Measurements from ENCODE around the gene NLRC3. TPM values are rescaled to one million over a fixed set of nuclear protein-coding genes. Genes with fewer than 3 reads are reported as not detected.

Gene NLRC3
- total and polyA plus RNA-seq, 4 donors: 0.35 to 2.2 (median 1.0) TPM

- H3K4me1 ChIP-seq (ENCODE audit: control insufficient read depth in 4 of 4, insufficient read depth in 4 of 4, low read length in 3 of 4): no peaks in the 10 kb centered on the region
- no peak overlapping the region for H3K4me3 ChIP-seq (ENCODE audit: low read depth in 1 of 3, low read length in 3 of 3)
- WGBS: 99% methylated on average over 2 of the region's 2 CpGs
- H3K27me3 ChIP-seq (ENCODE audit: control insufficient read depth in 4 of 4, insufficient read depth in 4 of 4, low read length in 3 of 4): no peaks in the 10 kb centered on the region
- no peak overlapping the region for H3K27ac ChIP-seq (ENCODE audit: low read depth in 1 of 2, low read length in 2 of 2)
- H3K9ac ChIP-seq (ENCODE audit: low read depth in 1 of 2, low read length in 2 of 2): no peak overlapping the region
- no peak for TF ChIP-seq GABPA (IDR thresholded peaks at IDR 0.05 in 1 of 2, conservative IDR thresholded peaks at IDR 0.05 in 1 of 2)
- no peak for TF ChIP-seq YY1 (IDR thresholded peaks at IDR 0.05)
- TF ChIP-seq MAX (IDR thresholded peaks at IDR 0.05): no peak
- TF ChIP-seq NR2F2 (IDR thresholded peaks at IDR 0.05): no peak
- no peak for TF ChIP-seq SP1 (IDR thresholded peaks at IDR 0.05)
- TF ChIP-seq FOXA1 (IDR thresholded peaks at IDR 0.05): no peak
- no peak for TF ChIP-seq CTCF (IDR thresholded peaks at IDR 0.05; ENCODE audit: low read depth, low read length, missing input control)
- no peak for TF ChIP-seq HNF4G (IDR thresholded peaks at IDR 0.05)
- TF ChIP-seq JUND (IDR thresholded peaks at IDR 0.05): no peak
- TF ChIP-seq RAD21 (IDR thresholded peaks at IDR 0.05): no peak
- no peak for TF ChIP-seq ZBTB33 (IDR thresholded peaks at IDR 0.05)
- TF ChIP-seq RXRA (IDR thresholded peaks at IDR 0.05): no peak
- no peaks in the 10 kb centered on the region for H3K36me3 ChIP-seq (ENCODE audit: control insufficient read depth in 4 of 4, insufficient read depth in 3 of 4, low read depth in 1 of 4, low read length in 3 of 4)
- no peak for DNase-seq (ENCODE audit: low spot score)
- no peaks in the 10 kb centered on the region for H3K9me3 ChIP-seq (ENCODE audit: control insufficient read depth in 4 of 4, low read length in 3 of 4)
Measured at GRCh38 chr16:3549906-3550305, 27.3 kb downstream of the NLRC3 start.

- H3K4me3 ChIP-seq (ENCODE audit: low read depth in 1 of 3, low read length in 3 of 3): no peak overlapping the region
- no peak for TF ChIP-seq MAX (IDR thresholded peaks at IDR 0.05)
- no peak for TF ChIP-seq REST (IDR thresholded peaks at IDR 0.05)
- TF ChIP-seq NR2F2 (IDR thresholded peaks at IDR 0.05): no peak
- no peak for TF ChIP-seq ATF3 (IDR thresholded peaks at IDR 0.05)
- TF ChIP-seq FOXA1 (IDR thresholded peaks at IDR 0.05): no peak
- TF ChIP-seq CTCF (IDR thresholded peaks at IDR 0.05; ENCODE audit: low read depth, low read length, missing input control): no peak
- no peak for TF ChIP-seq GABPA (IDR thresholded peaks at IDR 0.05 in 1 of 2, conservative IDR thresholded peaks at IDR 0.05 in 1 of 2)
- TF ChIP-seq SP1 (IDR thresholded peaks at IDR 0.05): no peak
- no peak overlapping the region for H3K27ac ChIP-seq (ENCODE audit: low read depth in 1 of 2, low read length in 2 of 2)
- 90% methylated on average over 15 of the region's 15 CpGs for WGBS
- no peaks in the 10 kb centered on the region for H3K9me3 ChIP-seq (ENCODE audit: control insufficient read depth in 4 of 4, low read length in 3 of 4)
- H3K27me3 ChIP-seq (ENCODE audit: control insufficient read depth in 4 of 4, insufficient read depth in 4 of 4, low read length in 3 of 4): no peaks in the 10 kb centered on the region
- H3K36me3 ChIP-seq (ENCODE audit: control insufficient read depth in 4 of 4, insufficient read depth in 3 of 4, low read depth in 1 of 4, low read length in 3 of 4): no peaks in the 10 kb centered on the region
- no peaks in the 10 kb centered on the region for H3K4me1 ChIP-seq (ENCODE audit: control insufficient read depth in 4 of 4, insufficient read depth in 4 of 4, low read length in 3 of 4)
- H3K9ac ChIP-seq (ENCODE audit: low read depth in 1 of 2, low read length in 2 of 2): no peak overlapping the region
- DNase-seq (ENCODE audit: low spot score): no peak
Measured at GRCh38 chr16:3548859-3549258, 28.3 kb downstream of the NLRC3 start.
